Measurements from ENCODE around the gene GAL.

GRCh38 chr11:68735646-68736045 is 51.3 kb downstream of the GAL start:
- no peak for TF ChIP-seq CTCF (IDR thresholded peaks at IDR 0.05)
- TF ChIP-seq EP300 (IDR thresholded peaks at IDR 0.05) = no peak

All from suprapubic skin (tissue), 3 donors.